HG03521 (cell line): ENCODE measurements around the gene TNS3.

Source experiments
- ATAC-seq: cut with Tn5 transposase; IDR thresholded peaks from one replicate; pipeline ENCODE4 v1.9.1; 2021; ENCODE audit warnings: mild to moderate bottlenecking, moderate library complexity; ENCODE audit not compliant: unreplicated experiment

TNS3 gene

DNA sequence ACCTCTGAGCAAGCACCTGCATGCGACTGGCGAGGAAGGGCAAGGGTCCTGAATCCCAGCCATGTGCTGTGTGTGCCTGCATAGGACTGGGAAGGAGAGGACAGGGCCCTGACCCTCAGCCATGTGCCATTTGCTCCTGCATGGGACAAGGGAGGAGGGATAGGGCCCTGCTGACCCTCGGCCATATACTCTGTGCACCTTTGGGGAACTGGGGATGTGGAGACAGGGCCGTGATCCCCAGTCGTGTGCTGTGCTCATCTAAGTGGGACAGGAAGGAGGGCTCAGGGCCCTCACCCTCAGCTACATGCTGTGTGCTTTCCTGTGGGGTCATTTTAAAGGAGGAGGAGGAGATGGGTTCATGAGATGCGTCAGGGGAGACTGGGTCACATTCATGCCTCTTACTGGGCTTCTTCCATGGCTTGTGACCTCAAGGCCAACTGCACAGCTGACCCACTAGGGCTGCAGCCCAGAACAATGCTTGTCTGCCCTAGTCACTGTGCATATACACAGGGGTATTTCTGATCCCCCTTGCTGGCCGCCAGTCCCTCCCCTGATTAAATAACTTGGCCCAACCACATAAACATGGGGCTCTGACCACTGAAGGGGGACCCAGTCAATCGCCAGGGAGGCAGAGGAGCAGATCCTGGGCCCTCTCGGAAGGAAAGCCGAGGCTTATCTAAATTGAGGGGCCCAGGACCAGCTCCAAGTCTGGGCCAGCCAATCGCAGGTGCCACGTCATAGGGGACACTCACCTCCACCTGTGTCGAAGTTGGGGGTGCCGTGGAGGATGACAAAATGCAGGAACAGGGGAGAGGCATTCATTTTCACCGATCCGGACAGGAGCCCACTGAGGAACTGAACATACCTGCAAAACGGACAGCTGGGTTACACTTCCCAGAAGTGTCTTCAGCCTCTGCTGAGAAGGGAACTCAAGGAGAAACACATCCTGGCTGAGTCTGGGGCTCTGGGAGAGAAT lies 167.3 kb downstream of the TNS3 start:
- no peak for ATAC-seq

DNA sequence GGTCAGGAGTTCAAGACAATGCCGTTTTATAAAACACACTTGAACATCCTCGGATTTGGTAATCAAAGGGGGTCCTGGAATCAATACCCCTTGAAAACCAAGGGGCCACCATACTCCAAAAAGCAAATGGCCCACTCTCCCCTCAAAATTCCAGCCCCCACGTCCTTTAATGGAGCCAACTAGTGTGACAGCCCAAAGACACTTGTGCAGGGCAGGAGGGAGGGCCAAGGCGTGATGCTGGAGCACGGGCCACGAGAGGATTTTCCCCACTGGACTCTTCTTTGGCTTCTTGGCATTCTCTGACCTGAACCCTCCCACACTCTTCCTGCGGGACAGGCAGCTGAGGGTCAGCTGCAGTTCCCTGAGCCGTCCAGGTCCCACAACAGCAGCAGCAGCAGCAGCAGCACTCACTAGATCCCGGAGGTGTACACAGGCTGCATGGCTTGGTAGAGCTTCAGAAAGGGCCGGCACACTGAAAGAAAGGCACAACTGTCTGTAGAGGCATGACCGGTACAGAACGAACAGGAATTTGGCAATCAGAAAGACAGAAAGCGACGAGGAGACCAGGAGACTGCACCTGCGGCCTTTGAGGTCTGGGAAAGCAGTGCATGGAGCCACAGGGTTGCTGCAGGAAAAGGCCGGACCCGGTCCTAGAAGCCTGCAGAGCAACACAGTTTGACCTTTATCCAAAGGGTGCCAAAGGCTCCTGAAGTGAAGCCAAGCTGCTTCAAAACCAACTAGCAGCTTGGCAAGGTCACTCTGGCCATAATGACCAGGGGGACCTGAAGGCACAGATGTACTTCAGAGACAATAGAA lies 168.2 kb downstream of the TNS3 start:
- ATAC-seq, result no peak

DNA sequence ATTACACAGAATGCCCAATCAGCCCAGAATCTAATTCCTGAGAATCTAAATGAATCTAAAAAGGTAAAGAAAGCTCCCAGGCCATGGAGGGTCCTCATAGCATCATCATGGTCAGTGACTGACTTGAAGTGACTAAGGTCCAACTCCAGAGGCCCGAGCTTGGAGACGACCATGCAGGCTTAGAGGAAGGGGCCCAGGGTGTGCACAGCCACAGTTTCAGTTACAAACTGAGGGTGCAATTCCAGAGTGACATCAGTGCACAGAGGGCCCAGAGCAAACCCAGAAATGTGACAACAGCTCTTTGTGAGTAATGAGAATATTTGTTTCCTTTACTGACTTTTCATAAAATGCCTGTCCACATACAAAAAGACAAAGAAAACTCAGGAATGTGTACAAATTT lies 170.0 kb downstream of the TNS3 start:
- ATAC-seq, result no peak

GRCh38 chr7:47411281-47411869 lies 170.5 kb downstream of the TNS3 start:
- ATAC-seq, result no peak

GRCh38 chr7:47408675-47409074 lies 173.2 kb downstream of the TNS3 start:
- no peak for ATAC-seq

GRCh38 chr7:47407821-47408674 lies 173.9 kb downstream of the TNS3 start:
- ATAC-seq, result no peak

DNA sequence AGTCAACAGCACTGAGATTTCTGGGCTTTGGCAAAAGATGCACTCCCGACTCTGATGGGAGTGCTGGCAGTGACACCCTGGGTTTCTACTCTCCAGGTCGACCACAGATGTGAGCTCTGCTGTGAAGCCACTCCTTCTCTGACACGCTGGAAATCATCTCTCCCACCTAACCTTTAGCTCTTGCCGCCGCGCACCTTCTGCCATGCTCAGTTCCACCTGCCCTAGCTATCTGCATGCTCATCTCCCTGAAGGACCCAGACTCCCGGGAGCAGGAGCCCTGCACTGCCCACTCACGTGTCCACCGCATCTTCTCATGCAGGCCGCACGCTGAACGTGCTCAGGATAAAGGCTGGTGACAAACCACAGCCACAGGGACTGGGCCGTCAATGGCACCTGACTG lies 174.8 kb downstream of the TNS3 start:
- no peak for ATAC-seq

GRCh38 chr7:47406801-47407129 lies 175.1 kb downstream of the TNS3 start:
- no peak for ATAC-seq

DNA sequence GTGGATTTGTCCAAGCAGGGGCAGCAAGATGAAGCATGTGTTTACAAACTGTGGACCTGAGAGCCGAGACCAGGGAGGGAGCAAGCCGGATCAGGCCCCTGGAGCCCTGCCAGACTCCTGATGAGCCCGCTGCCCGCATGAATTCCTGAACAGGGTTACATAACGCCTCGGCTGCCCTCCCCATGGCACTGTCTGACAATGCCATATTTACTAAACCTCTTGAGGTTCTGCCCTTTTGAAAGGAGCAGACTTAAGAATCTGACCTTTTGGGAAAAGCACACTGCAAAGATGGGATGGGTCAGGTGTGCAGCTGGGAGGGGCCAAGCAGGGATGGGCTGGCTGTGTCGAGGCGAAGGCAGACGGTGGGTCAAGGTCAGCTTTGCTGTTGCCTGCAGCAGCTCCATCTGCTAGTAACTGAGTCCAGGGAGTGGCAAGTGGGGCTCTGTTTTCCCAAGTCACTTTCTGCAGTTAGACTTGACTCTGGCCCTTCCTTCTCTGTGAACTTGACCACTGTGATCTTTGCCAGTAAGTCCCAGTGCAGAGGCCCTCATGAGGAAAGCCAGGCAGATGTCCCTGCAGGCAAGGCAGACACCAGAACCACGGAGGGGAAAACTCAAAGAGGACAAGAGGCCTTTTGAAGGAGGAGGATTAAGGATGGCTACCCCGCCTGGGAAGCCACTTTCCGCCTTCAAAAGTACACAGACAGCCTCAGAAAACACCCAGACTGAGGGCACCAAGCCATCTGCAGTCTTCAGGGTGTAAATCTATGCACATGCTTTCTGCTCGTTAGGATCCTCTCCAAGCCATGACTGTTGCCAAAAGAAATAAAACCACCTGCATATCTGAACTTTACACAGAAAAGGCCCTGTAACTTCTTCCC lies 175.8 kb downstream of the TNS3 start:
- no peak for ATAC-seq

GRCh38 chr7:47405286-47405904 lies 176.5 kb downstream of the TNS3 start:
- no peak for ATAC-seq

DNA sequence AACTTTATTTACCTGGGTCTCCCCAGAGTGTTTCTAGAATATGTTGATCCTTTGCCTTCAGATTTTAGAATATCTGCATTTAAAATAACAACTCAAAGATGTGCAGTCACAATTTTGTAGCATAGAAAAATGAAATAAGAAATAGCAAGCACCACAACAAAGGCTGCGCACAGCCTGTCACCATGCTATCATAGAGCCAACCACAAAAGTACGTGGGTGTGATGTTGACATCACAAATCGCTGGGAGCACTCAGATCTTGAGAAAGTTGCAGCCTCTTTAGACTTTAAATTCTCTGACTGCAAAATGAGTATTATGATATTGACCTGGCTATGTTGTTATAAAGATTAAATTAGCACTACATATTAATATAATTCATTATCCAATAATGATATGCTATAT lies 177.9 kb downstream of the TNS3 start:
- ATAC-seq, result no peak

- ATAC-seq, result no peak
Measured at GRCh38 chr7:47402941-47403866, 178.7 kb downstream of the TNS3 start.

DNA sequence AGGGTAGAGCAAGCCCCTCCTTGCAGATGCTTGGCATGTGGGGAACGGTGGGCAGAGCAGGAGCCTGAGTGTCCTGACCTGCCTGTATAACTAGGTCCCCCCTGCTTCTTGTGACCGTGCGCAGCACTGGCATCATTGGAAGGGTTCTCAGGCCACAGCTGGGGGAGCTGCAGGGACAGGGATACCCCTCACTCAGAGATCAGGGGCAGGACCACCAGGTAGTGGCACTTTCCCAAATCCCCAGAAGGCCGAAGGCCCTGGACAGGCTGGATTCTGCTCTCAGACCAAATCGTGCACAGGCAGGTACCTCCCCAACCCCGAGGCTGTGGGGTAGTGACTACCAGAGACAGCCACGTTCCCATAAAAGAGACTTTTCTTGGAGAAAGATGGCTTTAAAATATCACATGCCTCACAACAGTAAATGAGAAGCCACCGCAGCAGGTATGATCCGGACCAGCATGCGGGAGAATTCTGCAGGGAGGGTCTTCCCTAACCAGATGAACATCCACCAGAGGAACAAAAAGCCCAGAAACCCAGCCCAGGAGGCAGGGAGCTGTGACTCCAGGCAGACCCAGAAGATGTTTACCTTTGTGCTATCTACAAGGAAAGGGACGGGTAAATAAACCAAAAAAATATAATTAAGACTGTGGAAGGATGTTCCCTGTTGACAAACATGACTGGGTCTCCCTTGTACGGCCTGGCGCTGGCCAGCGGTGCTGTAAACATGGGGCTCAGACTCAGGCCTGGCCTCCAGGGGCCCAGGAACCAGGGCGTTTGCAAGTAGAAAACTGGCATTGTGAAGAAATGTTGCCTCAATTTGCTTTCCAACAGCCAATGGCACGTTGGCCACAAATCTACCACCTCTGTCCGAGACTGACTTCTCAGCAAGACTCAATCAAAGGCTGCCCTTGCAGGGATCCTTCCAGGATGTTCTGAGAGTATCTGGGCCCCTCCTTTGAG lies 180.0 kb downstream of the TNS3 start:
- ATAC-seq, result no peak

DNA sequence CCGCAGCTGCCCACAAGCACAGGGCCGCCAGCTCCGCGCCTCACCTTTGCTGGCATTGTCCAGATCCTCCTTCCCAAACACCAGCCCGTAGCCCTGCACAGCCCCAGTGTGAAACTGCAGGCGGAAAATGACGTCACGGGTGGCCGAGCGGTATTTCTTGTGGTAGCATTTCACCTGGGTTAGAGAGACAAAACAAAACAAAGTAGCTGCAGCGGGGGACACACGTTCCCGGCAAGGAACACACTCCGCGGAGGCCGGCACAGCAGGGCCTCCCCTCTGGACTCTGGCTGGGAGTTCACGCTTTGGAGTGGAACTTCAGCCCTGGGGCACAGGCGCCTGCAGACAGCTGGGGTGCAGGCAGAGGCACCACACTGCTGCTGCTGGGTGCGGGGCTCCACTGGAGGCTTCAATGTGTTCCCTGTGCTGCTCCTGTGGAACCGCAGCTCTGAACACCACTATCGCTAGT lies 181.1 kb downstream of the TNS3 start:
- no peak for ATAC-seq

GRCh38 chr7:47400001-47400400 lies 181.9 kb downstream of the TNS3 start:
- no peak for ATAC-seq

- ATAC-seq, result no peak
Measured at GRCh38 chr7:47394751-47395252, 187.1 kb downstream of the TNS3 start.

GRCh38 chr7:47394216-47394615 lies 187.7 kb downstream of the TNS3 start:
- ATAC-seq, result no peak
